A549 (cell line): Measurements from ENCODE around the gene HS6ST2.

ENCODE experiments used
- HEYL ChIP-seq: fragments of 250-450 bp; sonication (Bioruptor Pico); IDR thresholded peaks from 2 replicates; pipeline ENCODE4 v1.8.0; 2021; ENCODE audit warnings: mild to moderate bottlenecking, moderate library complexity
- TF ChIP-seq, protein P1 (sequence below): fragments of >200 bp; sonication (Bioruptor Twin); formaldehyde crosslinking; IDR thresholded peaks from 3 replicates; pipeline ENCODE4 v1.5.1; 2016
- TF ChIP-seq, protein P2 (sequence below): fragments of 200-600 bp; sonication (generic); IDR thresholded peaks from 2 replicates; pipeline ENCODE4 v1.6.1; 2016; ENCODE audit warnings: antibody characterized with exemption, mild to moderate bottlenecking, moderate library complexity

DNA sequence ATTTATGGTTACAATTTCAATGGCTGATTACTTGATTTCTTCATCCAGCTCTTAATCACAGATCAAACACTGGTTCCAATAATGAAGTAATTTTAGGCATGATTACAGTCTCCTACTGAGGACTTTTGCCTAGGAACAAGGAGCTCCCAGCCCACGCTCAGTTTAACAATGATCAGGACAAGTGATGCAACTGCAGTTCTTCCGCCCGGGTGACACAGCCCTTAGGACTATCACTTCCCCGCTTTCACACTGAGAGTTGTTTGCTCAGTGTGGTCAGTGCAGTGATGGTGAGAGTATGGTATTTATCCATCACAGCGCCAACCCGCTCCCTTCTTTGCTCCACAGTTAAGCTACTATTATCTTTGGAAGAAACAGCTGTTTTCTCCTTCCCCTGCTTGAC, 266.4 kb downstream of the HS6ST2 start:
- TF ChIP-seq HEYL (CRISPR knock-in tag) = no peak
- TF ChIP-seq, protein P1, sequence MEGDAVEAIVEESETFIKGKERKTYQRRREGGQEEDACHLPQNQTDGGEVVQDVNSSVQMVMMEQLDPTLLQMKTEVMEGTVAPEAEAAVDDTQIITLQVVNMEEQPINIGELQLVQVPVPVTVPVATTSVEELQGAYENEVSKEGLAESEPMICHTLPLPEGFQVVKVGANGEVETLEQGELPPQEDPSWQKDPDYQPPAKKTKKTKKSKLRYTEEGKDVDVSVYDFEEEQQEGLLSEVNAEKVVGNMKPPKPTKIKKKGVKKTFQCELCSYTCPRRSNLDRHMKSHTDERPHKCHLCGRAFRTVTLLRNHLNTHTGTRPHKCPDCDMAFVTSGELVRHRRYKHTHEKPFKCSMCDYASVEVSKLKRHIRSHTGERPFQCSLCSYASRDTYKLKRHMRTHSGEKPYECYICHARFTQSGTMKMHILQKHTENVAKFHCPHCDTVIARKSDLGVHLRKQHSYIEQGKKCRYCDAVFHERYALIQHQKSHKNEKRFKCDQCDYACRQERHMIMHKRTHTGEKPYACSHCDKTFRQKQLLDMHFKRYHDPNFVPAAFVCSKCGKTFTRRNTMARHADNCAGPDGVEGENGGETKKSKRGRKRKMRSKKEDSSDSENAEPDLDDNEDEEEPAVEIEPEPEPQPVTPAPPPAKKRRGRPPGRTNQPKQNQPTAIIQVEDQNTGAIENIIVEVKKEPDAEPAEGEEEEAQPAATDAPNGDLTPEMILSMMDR = no peak
- TF ChIP-seq, protein P2, sequence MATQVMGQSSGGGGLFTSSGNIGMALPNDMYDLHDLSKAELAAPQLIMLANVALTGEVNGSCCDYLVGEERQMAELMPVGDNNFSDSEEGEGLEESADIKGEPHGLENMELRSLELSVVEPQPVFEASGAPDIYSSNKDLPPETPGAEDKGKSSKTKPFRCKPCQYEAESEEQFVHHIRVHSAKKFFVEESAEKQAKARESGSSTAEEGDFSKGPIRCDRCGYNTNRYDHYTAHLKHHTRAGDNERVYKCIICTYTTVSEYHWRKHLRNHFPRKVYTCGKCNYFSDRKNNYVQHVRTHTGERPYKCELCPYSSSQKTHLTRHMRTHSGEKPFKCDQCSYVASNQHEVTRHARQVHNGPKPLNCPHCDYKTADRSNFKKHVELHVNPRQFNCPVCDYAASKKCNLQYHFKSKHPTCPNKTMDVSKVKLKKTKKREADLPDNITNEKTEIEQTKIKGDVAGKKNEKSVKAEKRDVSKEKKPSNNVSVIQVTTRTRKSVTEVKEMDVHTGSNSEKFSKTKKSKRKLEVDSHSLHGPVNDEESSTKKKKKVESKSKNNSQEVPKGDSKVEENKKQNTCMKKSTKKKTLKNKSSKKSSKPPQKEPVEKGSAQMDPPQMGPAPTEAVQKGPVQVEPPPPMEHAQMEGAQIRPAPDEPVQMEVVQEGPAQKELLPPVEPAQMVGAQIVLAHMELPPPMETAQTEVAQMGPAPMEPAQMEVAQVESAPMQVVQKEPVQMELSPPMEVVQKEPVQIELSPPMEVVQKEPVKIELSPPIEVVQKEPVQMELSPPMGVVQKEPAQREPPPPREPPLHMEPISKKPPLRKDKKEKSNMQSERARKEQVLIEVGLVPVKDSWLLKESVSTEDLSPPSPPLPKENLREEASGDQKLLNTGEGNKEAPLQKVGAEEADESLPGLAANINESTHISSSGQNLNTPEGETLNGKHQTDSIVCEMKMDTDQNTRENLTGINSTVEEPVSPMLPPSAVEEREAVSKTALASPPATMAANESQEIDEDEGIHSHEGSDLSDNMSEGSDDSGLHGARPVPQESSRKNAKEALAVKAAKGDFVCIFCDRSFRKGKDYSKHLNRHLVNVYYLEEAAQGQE = no peak
